ENCODE data around the gene GFRA1.

Gene GFRA1

DNA sequence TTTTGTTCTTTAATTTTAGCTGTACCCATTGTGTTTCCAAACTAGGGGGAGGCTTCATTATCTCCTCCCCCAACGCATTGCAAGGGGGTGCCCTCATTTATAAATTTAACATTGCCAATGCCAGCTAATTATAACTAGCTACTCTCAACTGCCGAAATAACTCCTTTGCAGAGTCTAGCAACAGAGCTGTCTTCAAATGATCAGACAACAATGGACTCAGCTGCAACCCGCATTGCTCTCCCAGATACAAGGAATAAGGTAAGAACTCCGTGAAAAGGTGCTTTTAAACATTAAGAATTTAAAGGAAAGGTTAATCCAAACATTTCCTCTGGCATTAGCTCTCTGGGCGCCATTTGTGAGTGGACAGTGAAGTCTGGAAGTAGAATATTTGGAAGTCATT, 116.2 kb downstream of the GFRA1 start:
- no peak for DNase-seq

GRCh38 chr10:116155191-116155590, 117.8 kb downstream of the GFRA1 start:
- peak; percentile 28 for DNase-seq

GRCh38 chr10:116154651-116155050, 118.4 kb downstream of the GFRA1 start:
- peak; percentile 35 for DNase-seq

DNA sequence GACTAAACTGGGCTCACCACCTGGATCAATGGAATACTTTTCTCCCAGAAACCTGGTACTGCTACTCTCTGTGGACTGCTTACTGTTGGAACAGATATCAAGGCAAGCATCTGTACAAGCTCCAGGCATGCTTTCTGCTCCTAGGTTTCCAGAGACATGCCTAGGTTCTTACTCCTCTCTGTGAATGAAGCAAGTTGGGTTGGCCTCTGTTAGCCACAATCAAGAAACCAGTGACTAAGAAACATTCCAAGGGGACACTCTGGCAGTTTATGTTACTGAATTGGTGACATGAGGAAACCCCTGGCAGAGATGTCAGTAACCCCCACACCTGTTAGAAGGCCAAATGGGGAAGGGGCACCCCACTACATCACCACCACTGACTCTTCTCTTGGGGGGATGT, 121.9 kb downstream of the GFRA1 start:
- DNase-seq: no peak

DNA sequence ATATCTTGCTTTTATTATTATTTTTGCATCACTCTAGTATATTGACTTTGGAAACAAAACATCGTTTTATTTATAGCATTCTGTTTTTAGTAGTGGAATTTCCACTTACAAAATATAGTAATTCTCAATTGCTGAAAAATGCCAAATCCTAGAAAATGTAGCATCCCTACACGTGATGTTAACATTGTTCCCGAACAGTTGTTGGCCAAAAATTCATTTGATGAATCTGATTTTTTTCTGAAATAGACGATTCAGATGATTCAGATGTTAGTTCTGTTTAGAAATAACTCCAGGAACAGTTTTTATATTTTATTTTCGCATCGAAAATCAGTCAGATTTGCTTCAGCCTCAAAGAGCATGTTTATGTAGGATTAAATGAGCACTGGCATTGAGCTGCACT, 122.4 kb downstream of the GFRA1 start:
- no peak for DNase-seq

DNA sequence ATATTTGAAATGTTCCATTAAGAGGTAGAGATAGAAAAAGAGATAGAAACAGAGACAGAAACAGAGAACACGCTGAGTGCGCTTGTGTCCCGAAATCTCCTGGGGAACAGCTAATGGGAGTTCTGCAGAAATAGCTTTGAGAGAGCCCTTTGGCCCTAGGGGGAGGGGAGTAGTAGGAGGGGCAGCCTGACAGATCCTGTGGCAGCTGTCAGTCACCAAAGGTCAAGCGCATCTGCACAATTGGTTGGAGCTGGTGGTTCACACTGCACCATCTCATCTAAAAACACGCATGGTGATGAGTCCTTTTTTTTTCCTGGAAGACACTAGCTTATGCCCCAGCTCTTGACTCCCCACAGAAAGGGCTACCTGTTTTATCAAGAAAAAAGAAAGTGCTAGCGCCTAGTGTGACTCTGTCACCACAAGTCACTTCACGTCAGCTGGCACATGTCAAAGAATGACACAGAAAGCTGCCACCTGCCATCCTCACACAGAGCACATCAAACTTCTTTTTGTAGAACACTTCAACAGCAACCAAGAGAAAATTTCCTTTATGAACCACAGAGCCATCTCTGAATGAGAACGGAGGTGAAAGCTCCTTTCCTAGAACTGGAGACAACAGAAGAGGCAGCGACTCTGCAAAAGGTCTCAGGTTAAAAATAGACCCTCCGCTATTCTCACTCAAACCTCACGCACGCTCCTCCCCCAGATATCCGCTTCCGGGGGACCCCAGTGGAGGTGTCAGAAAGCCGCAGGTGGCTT, 125.7 kb downstream of the GFRA1 start:
- DNase-seq: no peak

DNA sequence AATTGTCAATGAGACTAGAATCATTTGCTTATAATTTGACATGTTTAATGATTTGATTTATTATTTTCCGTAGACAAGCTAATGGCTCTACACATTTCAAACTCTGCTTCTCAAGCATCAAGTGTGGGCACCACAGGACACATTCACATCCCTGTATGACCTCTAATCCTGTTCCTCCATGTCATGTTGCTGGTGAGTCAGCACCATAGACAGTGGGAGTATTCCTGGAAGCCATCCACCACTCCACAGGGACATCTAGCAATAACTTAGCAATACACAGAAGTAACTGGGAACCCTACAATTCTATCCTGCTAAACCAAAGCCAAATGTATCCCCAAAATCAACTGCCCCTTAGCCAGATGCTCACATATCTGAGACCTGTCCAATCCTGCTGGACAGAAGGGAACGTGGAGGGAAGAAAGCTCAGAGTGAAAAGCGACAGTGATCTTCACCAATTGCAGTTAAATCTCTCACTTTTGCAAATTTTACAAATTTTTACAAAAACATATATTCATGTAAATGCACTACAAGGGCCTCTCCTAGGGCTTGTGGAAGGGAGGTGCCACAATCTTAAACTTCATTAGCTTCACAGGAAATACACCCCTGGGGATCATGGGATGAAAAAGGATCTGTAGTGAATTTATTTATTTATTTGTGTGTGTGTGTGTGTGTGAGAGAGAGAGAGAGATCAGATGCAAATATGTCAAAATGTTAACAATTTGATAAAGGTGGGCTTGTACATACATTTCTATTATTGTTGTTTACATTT, 126.5 kb downstream of the GFRA1 start:
- no peak for DNase-seq

DNA sequence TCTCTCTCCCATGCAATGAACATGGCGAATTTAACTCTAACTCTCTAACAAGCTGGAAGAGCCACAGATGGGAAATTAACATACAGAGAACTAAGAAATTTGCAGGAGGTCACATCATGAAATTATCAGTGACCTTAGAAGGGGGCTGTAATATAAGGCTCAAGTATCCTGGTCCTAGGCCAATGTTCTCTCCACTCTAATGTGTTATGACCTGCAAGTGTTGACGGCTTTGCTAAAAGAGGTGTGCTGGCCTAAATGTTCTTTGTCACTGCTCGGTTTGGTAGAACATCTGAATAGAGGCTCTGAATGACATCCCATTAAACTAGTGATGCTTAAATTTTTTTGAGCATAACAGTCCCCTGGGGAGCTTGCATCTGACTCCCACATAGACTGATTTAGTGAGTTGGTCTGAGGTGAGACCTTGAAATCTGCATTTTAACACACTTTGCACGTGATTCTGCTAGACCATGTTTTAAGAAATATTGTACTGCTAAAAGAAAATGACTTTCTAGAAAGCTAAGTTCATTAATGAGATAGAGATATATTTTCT, 129.3 kb downstream of the GFRA1 start:
- no peak for DNase-seq

DNA sequence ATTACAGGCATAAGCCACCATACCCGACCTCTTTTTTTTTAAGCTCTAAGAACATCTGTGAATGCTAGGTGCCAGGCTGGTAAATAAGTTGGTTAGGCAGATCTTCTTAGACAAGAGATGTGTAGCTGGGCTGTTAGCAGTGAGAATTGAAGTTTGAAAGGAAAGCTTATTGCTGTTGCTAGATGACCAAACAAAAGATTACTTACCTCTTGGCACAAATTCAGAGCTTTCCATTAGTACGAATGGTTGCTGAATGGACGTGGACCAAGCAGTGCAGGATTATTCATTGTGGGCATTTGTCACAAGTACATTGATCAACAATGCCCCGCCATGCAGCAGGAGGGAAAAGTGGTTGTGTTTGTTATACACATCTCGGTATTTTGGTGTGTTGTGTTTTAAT, 131.2 kb downstream of the GFRA1 start:
- no peak for DNase-seq

DNA sequence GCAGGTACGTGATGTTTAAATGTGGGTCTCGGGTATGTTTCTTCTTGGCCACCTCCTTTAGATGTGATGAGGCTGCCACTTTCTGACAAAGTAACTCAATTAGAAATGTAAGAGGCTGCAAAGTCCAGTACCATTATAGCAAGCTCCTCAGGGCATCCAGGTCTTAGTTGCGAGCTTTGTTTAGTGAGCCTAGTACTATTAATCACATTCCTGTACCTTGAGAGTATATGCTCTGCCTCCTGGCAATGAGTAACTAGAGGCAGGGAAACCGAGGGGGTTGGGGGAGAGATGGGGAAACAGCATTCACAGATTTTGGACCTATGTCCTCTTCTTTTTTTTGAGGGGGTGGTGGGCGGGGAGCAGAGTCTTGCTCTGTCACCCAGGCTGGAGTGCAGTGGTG, 131.8 kb downstream of the GFRA1 start:
- no peak for DNase-seq

GRCh38 chr10:116139886-116140285, 133.1 kb downstream of the GFRA1 start:
- no peak for DNase-seq

GRCh38 chr10:116138897-116139296, 134.1 kb downstream of the GFRA1 start:
- DNase-seq: no peak

GRCh38 chr10:116136261-116136660, 136.7 kb downstream of the GFRA1 start:
- DNase-seq: no peak

GRCh38 chr10:116134322-116134721, 138.7 kb downstream of the GFRA1 start:
- DNase-seq: no peak

DNA sequence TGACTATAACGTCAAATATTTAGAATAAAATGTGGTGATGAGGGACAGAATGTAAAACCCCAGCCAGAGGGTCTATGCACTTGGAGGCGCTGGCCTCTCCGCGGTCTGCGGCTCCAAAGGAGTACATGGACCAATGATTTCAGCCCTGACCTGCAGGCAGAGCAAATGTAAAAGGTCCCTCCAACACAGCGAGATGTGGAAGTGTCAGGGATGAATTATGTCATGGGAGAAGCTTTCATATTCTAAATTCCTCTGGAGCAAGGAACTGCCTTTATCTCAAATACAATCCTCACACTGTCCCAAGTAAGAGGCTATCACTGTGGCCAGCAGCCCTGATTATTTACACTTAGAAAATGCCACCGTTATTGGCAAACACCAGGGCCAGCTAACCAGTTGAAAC, 139.4 kb downstream of the GFRA1 start:
- DNase-seq: peak; percentile 48

- DNase-seq: peak; percentile 52
Observed at GRCh38 chr10:116132780-116133399, 140.1 kb downstream of the GFRA1 start.

DNA sequence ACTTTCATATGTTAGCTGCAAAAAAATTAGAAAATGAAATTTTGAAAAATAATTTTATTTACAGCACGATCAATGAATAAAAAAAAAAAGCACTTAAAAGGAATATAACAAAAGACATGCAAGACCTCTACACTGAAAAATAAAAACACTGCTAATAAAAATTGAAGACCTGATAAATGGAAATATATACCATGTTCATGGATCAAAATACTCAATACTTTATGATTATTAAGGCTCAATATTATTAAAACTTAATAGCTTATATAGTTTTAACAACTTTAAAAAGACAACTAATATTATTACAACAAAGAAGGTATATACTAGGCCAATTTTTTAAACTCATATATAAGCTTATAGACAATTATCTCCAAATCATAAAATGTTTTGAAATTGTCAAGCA, 143.0 kb downstream of the GFRA1 start:
- no peak for DNase-seq

DNA sequence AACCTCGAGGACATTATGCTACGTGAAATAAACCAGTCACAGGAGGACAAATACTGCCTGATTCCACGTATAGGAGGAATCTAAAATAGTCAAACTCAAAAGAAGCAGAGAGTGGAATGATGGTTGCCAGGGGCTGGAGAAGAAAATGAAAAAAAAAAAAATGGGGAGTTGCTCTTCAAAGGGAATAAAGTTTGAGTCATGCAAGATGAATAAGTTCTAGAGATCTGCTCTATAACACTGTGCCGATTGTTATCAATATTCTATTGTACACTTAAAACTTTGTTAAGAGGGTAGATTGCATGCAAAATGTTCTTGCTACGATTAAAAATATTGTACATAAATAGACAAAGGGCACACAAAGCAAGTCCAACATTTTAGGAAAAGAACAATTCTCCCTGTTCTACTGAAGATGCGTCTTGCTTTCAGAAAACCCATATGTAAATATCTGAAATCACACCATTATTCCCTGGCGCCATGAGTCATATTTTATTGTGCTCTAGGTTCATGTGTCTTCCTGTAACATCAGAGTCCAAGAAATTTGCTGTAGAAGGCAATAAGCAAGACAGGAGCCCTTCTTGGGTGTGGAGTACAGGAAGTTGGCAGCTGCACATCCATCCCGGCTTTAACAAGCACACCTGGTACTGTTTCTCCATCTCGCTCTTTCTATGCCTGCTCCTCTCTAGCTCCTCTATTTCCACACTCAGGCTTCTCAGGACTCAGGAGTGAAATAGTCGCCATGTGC, 145.9 kb downstream of the GFRA1 start:
- peak; percentile 29 for DNase-seq

DNA sequence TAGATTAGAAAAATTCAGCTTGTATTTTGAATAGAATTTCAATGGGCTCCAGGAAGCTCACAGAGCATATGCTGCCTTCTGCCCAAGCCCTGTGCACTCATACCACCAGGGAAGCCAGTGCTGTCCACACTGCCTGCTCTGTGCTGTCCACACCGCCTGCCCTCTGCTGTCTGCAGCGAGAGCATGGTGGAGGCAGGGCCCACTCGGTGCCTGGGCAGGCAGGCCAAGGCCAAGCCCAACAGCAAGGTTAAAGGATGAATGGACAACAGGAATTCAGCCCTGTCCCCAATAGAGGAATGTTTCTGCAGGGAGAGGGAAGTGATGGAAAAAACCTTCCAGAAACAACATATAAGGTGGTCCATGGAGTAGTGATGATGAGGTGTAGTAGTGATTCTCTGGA, 146.8 kb downstream of the GFRA1 start:
- DNase-seq: peak; percentile 54

- DNase-seq: peak; percentile 50
Observed at GRCh38 chr10:116125180-116125579, 147.8 kb downstream of the GFRA1 start.

- DNase-seq: no peak
Observed at GRCh38 chr10:116124777-116125176, 148.2 kb downstream of the GFRA1 start.

DNA sequence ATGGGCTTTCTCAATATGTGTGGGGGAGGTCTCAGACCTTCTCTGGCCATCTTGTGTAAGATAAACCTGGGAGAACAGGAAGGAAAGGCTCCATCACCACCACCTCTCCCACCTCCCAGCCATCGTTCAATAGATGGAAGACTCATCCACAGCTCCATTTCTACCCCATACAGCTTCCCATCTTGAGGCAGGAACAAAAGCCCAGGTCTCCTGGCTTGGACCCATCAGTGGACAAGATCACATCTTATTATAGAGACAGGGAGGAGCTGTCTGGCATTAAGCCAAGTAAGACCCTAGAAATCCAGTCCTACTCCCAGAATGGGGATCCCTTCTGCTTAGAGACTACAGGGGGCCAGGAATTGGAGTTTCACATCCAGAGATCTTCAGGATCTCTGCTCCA, 150.3 kb downstream of the GFRA1 start:
- DNase-seq: no peak

All from islet precursor cell (in vitro differentiated cells).